ENCODE measurements around the gene PCDH9. TPM values are rescaled to one million over a fixed set of nuclear protein-coding genes. Genes with fewer than 3 reads are reported as not detected.

The PCDH9 gene
- total RNA-seq, 1 donor from 2014 or later = 9.8 TPM

GRCh38 chr13:66639044-66639443 is 591.1 kb downstream of the PCDH9 start:
- Mint-ChIP-seq H3K27ac (ENCODE audit: unreplicated experiment) (no peak overlapping the region), H3K27me3 (ENCODE audit: low read depth) (no peaks in the 10 kb centered on the region), H3K9me3 (ENCODE audit: low read depth) (no peaks in the 10 kb centered on the region), H3K36me3 (ENCODE audit: low read depth) (no peaks in the 10 kb centered on the region), H3K4me1 (ENCODE audit: low read depth) (peaks cover 23% of the 10 kb centered on the region), H3K4me3 (ENCODE audit: unreplicated experiment) (no peak overlapping the region)
- no peak for DNase-seq (ENCODE audit: low spot score)
- no peak for TF ChIP-seq CTCF (IDR thresholded peaks at IDR 0.05)

GRCh38 chr13:66635526-66635925 is 594.6 kb downstream of the PCDH9 start:
- no peak for TF ChIP-seq CTCF (IDR thresholded peaks at IDR 0.05)
- Mint-ChIP-seq H3K4me1 (ENCODE audit: low read depth) (peaks cover 19% of the 10 kb centered on the region), H3K9me3 (ENCODE audit: low read depth) (no peaks in the 10 kb centered on the region), H3K27me3 (ENCODE audit: low read depth) (no peaks in the 10 kb centered on the region), H3K4me3 (ENCODE audit: unreplicated experiment) (no peak overlapping the region), H3K27ac (ENCODE audit: unreplicated experiment) (peak overlapping the region; percentile 24), H3K36me3 (ENCODE audit: low read depth) (no peaks in the 10 kb centered on the region)
- no peak for DNase-seq (ENCODE audit: low spot score)

- no peak for TF ChIP-seq CTCF (IDR thresholded peaks at IDR 0.05)
- Mint-ChIP-seq H3K27me3 (ENCODE audit: low read depth) (no peaks in the 10 kb centered on the region), H3K4me1 (ENCODE audit: low read depth) (peaks cover 19% of the 10 kb centered on the region), H3K4me3 (ENCODE audit: unreplicated experiment) (no peak overlapping the region), H3K36me3 (ENCODE audit: low read depth) (peaks cover 2% of the 10 kb centered on the region), H3K9me3 (ENCODE audit: low read depth) (peaks cover 5% of the 10 kb centered on the region), H3K27ac (ENCODE audit: unreplicated experiment) (no peak overlapping the region)
- DNase-seq (ENCODE audit: low spot score) = no peak
Measured at GRCh38 chr13:66634384-66634783, 595.8 kb downstream of the PCDH9 start.

GRCh38 chr13:66627512-66627911 is 602.6 kb downstream of the PCDH9 start:
- Mint-ChIP-seq H3K36me3 (ENCODE audit: low read depth) (peaks cover 2% of the 10 kb centered on the region), H3K9me3 (ENCODE audit: low read depth) (peaks cover 6% of the 10 kb centered on the region), H3K27ac (ENCODE audit: unreplicated experiment) (no peak overlapping the region), H3K4me1 (ENCODE audit: low read depth) (no peaks in the 10 kb centered on the region), H3K4me3 (ENCODE audit: unreplicated experiment) (no peak overlapping the region), H3K27me3 (ENCODE audit: low read depth) (no peaks in the 10 kb centered on the region)
- no peak for TF ChIP-seq CTCF (IDR thresholded peaks at IDR 0.05)
- DNase-seq (ENCODE audit: low spot score) = no peak

GRCh38 chr13:66624302-66624701 is 605.8 kb downstream of the PCDH9 start:
- Mint-ChIP-seq H3K27ac (ENCODE audit: unreplicated experiment) (no peak overlapping the region), H3K4me3 (ENCODE audit: unreplicated experiment) (no peak overlapping the region), H3K27me3 (ENCODE audit: low read depth) (no peaks in the 10 kb centered on the region), H3K36me3 (ENCODE audit: low read depth) (no peaks in the 10 kb centered on the region), H3K9me3 (ENCODE audit: low read depth) (peaks cover under 1% of the 10 kb centered on the region), H3K4me1 (ENCODE audit: low read depth) (no peaks in the 10 kb centered on the region)
- TF ChIP-seq CTCF (IDR thresholded peaks at IDR 0.05) = no peak
- no peak for DNase-seq (ENCODE audit: low spot score)
